ENCODE measurements around the gene SERPINA6.

GRCh38 chr14:94317259-94317658 is 5.9 kb downstream of the SERPINA6 start:
- no peak for TF ChIP-seq POLR2A (IDR thresholded peaks at IDR 0.05; ENCODE audit: low read depth)
- TF ChIP-seq, protein P1, sequence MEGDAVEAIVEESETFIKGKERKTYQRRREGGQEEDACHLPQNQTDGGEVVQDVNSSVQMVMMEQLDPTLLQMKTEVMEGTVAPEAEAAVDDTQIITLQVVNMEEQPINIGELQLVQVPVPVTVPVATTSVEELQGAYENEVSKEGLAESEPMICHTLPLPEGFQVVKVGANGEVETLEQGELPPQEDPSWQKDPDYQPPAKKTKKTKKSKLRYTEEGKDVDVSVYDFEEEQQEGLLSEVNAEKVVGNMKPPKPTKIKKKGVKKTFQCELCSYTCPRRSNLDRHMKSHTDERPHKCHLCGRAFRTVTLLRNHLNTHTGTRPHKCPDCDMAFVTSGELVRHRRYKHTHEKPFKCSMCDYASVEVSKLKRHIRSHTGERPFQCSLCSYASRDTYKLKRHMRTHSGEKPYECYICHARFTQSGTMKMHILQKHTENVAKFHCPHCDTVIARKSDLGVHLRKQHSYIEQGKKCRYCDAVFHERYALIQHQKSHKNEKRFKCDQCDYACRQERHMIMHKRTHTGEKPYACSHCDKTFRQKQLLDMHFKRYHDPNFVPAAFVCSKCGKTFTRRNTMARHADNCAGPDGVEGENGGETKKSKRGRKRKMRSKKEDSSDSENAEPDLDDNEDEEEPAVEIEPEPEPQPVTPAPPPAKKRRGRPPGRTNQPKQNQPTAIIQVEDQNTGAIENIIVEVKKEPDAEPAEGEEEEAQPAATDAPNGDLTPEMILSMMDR (IDR thresholded peaks at IDR 0.05), result no peak
- peak; percentile 37 to 62 for TF ChIP-seq POLR2AphosphoS5 (IDR thresholded peaks at IDR 0.05)
